Esophagus muscularis mucosa (tissue), 4 donors: Measurements from ENCODE around the gene ELMO2. TPM values are rescaled to one million over a fixed set of nuclear protein-coding genes. Genes with fewer than 3 reads are reported as not detected.

ENCODE experiments used
- DNase-seq: peaks from one replicate; pipeline ENCODE4 v3.0.0-alpha.2; 2017; ENCODE audit errors: extremely low spot score
- H3K27ac ChIP-seq, 4 donors: fragments of 200-600 bp; sonication (generic); replicated peaks in 1 of 4; 1 replicate in 3 of 4; 2 replicates in 1 of 4; pipeline ENCODE4 v1.5.1; 2016 to 2019; ENCODE audit warnings: mild to moderate bottlenecking in 1 of 4
- H3K27me3 ChIP-seq, 4 donors: fragments of 200-600 bp; sonication (generic); one replicate each; pipeline versions ENCODE4 v1.5.1 to v1.6.0; 2016 to 2019
- H3K36me3 ChIP-seq, 4 donors: fragments of 200-600 bp; sonication (generic); one replicate each; pipeline ENCODE4 v1.5.1; 2016 to 2019
- H3K4me1 ChIP-seq, 4 donors: fragments of 200-600 bp; sonication (generic); one replicate each; pipeline ENCODE4 v1.5.1; 2016 to 2019
- H3K4me3 ChIP-seq, 4 donors: fragments of 200-600 bp; sonication (generic); 1 replicate in 2 of 4; 2 replicates in 2 of 4; pipeline ENCODE4 v1.5.1; 2016 to 2019; ENCODE audit warnings: mild to moderate bottlenecking in 4 of 4, moderate library complexity in 1 of 4
- H3K9me3 ChIP-seq, 4 donors: fragments of 200-600 bp; sonication (generic); 1 replicate in 3 of 4; 2 replicates in 1 of 4; pipeline ENCODE4 v1.5.1; 2016 to 2019
- EP300 ChIP-seq: sonication (generic); formaldehyde crosslinking; IDR thresholded peaks from one replicate; pipeline ENCODE4 v1.6.1; 2017; ENCODE audit warnings: antibody characterized with exemption
- POLR2A ChIP-seq: fragments of 450-650 bp; IDR thresholded peaks from one replicate; pipeline ENCODE4 v1.6.1; 2017; ENCODE audit warnings: antibody characterized with exemption, moderate library complexity, mild to moderate bottlenecking, low read depth
- POLR2AphosphoS5 ChIP-seq, 2 donors: sonication (generic); formaldehyde crosslinking; IDR thresholded peaks; one replicate each; pipeline ENCODE4 v1.6.1; 2017; ENCODE audit warnings: antibody characterized with exemption in 2 of 2
- WGBS: methylation state at CpG from one replicate; pipeline ENCODE4 v1.1.5; 2018; 5-methylcytosine and 5-hydroxymethylcytosine counted together
- intact Hi-C: fragments of 100-400 bp; cut with DNase I; formaldehyde crosslinking; loops from one replicate; pipeline ENCODE4 v1.15.1; 2023
- total RNA-seq, 4 donors: library from RNA; depleted of rRNA; stranded (reverse); fragments of >200 nt; gene quantifications; one replicate each; pipeline versions ENCODE4 v1.1.0 to v1.2.1, GENCODE V29; 2016
- TF ChIP-seq, protein P1 (sequence below), 3 experiments: fragments of 200-600 bp in 2 of 3; fragments of 450-650 bp in 1 of 3; sonication (generic) in 2 of 3; IDR thresholded peaks; one replicate each; pipeline ENCODE4 v1.5.1; 2017 to 2019; ENCODE audit warnings: antibody characterized with exemption in 3 of 3, mild to moderate bottlenecking in 2 of 3, moderate library complexity in 1 of 3

ELMO2 gene
- total RNA-seq, 4 donors from 2014 or later = 35.3 to 61.4 (median 51.8) TPM

DNA sequence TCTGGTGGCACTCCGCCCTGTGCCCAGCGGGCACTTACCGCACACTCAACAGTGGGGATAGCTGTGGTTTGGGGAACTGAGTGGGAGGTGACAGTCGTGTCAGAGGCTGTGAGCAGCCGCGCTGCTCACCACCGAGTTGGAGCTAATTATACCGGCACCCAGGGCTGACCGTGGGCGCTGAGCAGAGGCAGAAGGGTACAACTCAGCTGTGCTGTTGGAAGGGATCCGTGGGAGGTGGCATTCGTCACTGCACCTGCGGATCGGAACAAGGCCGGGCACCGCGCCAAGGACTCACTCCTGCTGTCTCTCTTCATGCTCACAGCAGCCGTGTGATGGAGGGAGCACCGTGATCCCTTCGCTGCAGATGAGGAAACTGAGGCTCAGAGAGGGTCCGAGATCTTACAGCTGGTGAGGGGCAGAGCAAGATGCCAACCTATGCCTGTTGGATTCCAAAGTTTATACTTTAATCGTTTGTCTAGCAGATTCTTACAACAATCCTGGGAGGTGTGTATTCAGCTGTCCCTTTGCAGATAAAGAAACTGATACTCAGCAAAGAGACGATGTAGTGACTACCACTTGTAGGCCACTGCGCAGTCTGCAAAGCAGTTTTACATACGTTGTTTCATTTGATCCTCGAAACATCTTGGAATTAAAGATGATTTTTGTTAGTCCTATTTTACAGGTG is 713 bp upstream of the ELMO2 start:
- TF ChIP-seq POLR2AphosphoS5 (IDR thresholded peaks at IDR 0.05) = no peak
- TF ChIP-seq EP300 = no peak
- TF ChIP-seq POLR2A = no peak
- intact Hi-C loops = no loop called here
- no peaks in the 10 kb centered on the region for H3K36me3 ChIP-seq
- H3K4me1 ChIP-seq = peaks cover 45 to 59% (median 55%) of the 10 kb centered on the region in 4 donors
- peak overlapping the region; percentile 92 to 97 (median 95) for H3K27ac ChIP-seq
- WGBS = 23% methylated on average over 15 of the region's 26 CpGs
- H3K9me3 ChIP-seq = no peaks in the 10 kb centered on the region
- H3K4me3 ChIP-seq = peak overlapping the region; percentile 85 to 93 (median 89)
- DNase-seq = peak; percentile 93
- H3K27me3 ChIP-seq = no peaks in the 10 kb centered on the region

DNA sequence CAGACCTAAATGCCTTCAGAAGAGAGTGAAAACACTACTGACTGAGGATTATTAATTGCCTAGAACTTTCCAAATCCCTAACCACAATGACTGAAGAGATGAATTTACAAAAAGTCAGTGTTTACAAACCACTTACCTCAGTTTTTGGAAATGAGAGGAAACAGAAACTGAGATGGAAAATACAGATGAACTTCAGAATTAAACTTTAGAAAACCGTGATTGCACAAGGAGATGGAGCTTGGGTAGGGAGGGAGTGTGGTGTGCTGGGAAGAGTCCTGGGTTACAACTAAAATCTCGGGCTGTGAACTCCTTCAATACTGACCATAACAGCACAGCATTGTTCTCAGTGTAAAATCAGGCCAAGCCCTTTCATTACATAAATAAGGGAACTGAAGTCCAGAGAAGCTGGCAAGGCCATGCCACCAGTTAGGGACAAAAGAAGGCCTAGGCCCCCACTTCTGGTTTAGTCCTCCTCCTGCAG is 4.0 kb downstream of the ELMO2 start:
- no peak for TF ChIP-seq POLR2A
- TF ChIP-seq, protein P1, sequence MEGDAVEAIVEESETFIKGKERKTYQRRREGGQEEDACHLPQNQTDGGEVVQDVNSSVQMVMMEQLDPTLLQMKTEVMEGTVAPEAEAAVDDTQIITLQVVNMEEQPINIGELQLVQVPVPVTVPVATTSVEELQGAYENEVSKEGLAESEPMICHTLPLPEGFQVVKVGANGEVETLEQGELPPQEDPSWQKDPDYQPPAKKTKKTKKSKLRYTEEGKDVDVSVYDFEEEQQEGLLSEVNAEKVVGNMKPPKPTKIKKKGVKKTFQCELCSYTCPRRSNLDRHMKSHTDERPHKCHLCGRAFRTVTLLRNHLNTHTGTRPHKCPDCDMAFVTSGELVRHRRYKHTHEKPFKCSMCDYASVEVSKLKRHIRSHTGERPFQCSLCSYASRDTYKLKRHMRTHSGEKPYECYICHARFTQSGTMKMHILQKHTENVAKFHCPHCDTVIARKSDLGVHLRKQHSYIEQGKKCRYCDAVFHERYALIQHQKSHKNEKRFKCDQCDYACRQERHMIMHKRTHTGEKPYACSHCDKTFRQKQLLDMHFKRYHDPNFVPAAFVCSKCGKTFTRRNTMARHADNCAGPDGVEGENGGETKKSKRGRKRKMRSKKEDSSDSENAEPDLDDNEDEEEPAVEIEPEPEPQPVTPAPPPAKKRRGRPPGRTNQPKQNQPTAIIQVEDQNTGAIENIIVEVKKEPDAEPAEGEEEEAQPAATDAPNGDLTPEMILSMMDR (IDR thresholded peaks at IDR 0.05) = no peak
- no peak for TF ChIP-seq EP300
- no peak for TF ChIP-seq POLR2AphosphoS5 (IDR thresholded peaks at IDR 0.05)
- H3K4me1 ChIP-seq = peaks cover 74 to 83% (median 81%) of the 10 kb centered on the region in 4 donors
- H3K4me3 ChIP-seq = no peak overlapping the region
- WGBS = 49% methylated on average over 2 of the region's 2 CpGs
- no peak for DNase-seq
- no peaks in the 10 kb centered on the region for H3K27me3 ChIP-seq
- H3K9me3 ChIP-seq = no peaks in the 10 kb centered on the region
- peak overlapping the region; percentile 71 to 83 (median 82) for H3K27ac ChIP-seq
- intact Hi-C loops = no loop called here
- H3K36me3 ChIP-seq = peaks cover 0 to 9% (median 3%) of the 10 kb centered on the region in 4 donors

DNA sequence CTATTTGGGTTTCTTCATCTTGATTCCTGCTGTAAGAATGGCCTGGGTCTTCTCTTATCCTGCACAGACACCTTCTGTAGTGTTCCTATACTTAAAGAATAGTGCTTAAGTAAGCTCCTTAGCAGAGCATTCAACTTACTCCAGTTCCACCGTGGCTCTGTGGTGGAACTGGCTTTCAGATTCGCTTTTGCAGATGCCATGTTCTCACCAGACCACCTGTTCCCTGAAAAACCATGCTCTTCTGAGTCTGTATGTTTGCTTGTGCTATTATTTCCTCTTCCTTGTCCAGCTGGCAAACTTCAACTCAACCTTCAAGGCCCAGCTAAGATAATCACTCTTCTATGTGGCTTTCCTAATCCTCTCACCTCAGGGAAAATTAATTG is 4.9 kb downstream of the ELMO2 start:
- Histone ChIP-seq H3K9me3 (no peaks in the 10 kb centered on the region), H3K4me1 (peaks cover 69 to 79% (median 78%) of the 10 kb centered on the region in 4 donors), H3K27me3 (no peaks in the 10 kb centered on the region), H3K27ac (peak overlapping the region; percentile 71 to 83 (median 82)), H3K4me3 (no peak overlapping the region), H3K36me3 (peaks cover 0 to 16% (median 4%) of the 10 kb centered on the region in 4 donors)
- TF ChIP-seq POLR2A = no peak
- TF ChIP-seq EP300 = no peak
- TF ChIP-seq, protein P1 (IDR thresholded peaks at IDR 0.05) = no peak
- TF ChIP-seq POLR2AphosphoS5 (IDR thresholded peaks at IDR 0.05) = no peak
- intact Hi-C loops = no loop called here
- 61% methylated on average over 2 of the region's 2 CpGs for WGBS
- no peak for DNase-seq

DNA sequence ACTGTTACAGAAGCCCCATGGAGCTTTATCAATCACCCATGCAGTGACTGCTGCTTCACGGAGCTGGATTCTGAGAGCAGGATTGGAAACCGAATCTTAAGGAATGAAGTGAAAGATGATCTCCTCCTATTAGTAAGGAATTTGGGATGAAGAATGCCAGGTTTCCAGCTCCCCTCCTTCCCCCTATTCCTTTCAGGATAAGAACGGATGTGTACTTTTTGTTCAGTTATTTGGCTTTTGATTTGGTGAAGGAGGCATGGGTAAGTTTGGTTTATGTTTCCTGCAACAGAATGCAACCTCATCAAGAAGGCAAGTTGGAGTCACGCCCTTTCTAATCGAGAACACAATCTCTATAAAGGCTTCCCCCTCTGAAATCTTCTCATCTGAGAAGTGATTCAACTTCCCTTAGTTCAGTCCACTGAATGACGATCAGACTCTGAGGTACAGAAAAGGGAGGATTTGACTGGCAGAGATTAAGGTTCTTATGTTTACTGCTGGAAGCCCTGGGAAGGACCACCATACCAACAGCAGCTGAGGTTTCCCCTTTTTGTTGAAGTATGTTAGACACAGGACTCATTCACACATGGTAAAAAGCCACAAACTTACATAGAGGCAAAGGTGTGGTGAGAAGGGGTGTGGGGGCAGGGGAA is 5.5 kb downstream of the ELMO2 start:
- H3K27me3 ChIP-seq = no peaks in the 10 kb centered on the region
- no peak for DNase-seq
- peak overlapping the region; percentile 14 to 30 (median 16) for H3K4me3 ChIP-seq
- no peak for TF ChIP-seq POLR2A
- no peak for TF ChIP-seq EP300
- no peak for TF ChIP-seq POLR2AphosphoS5 (IDR thresholded peaks at IDR 0.05)
- TF ChIP-seq, protein P1 (IDR thresholded peaks at IDR 0.05) = no peak
- peaks cover 0 to 17% (median 5%) of the 10 kb centered on the region in 4 donors for H3K36me3 ChIP-seq
- intact Hi-C loops = no loop called here
- H3K4me1 ChIP-seq = peaks cover 71 to 84% (median 82%) of the 10 kb centered on the region in 4 donors
- WGBS = 15% methylated on average over 5 of the region's 6 CpGs
- peak overlapping the region; percentile 71 to 83 (median 82) for H3K27ac ChIP-seq
- H3K9me3 ChIP-seq = no peaks in the 10 kb centered on the region

DNA sequence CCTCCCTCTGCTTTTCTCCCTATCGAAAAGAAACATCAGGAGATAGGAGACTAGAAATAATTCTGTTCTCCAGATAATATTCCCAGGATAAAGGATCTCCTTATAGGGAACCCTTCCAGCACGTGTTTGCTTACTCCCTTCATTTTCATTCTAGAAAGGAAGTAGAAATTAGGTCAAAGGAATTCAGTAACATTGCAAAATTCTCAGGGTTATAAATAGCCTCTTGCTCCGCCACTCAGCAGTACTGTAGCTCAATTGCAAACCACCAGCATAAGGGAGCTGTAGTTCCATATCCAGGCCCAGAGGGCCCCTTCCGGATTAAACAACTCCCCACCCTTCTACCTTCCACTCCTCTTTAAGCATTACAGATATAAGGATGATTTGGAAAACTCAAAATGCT is 6.2 kb downstream of the ELMO2 start:
- Histone ChIP-seq H3K4me3 (peak overlapping the region; percentile 14 to 30 (median 16)), H3K27me3 (no peaks in the 10 kb centered on the region), H3K36me3 (peaks cover 0 to 22% (median 6%) of the 10 kb centered on the region in 4 donors), H3K4me1 (peaks cover 71 to 86% (median 83%) of the 10 kb centered on the region in 4 donors), H3K9me3 (no peaks in the 10 kb centered on the region), H3K27ac (peak overlapping the region; percentile 71 to 83 (median 82))
- intact Hi-C loops = no loop called here
- TF ChIP-seq, protein P1 (IDR thresholded peaks at IDR 0.05) = peak in 1 of 3 experiments; percentile 13
- TF ChIP-seq POLR2AphosphoS5 (IDR thresholded peaks at IDR 0.05) (peak; percentile 33 to 71), POLR2A (no peak), EP300 (no peak)
- WGBS = 9% methylated on average over 4 of the region's 4 CpGs
- no peak for DNase-seq
